Cardiac septum (tissue), 1 donor: ENCODE results near the gene SMIM24. TPM values are rescaled to one million over a fixed set of nuclear protein-coding genes. Genes with fewer than 3 reads are reported as not detected.

ENCODE experiments used
- DNase-seq: peaks from one replicate; pipeline ENCODE4 v3.0.0-alpha.2; 2020; ENCODE audit warnings: low spot score
- intact Hi-C: fragments of 100-400 bp; cut with DNase I; formaldehyde crosslinking; loops from one replicate; pipeline ENCODE4 v1.14.0; 2022
- total RNA-seq: library from RNA; stranded (reverse); fragmentation: NEBNext Ultra II Directional; extraction: Animal tissue kit (Norgen Biotek cat#: 25700); gene quantifications from one replicate; pipeline ENCODE4 v1.2.1, GENCODE V29; 2021
- donor health status: DM: no; HTN: no; CAD: no.

The SMIM24 gene
- total RNA-seq, 1 donor from 2014 or later: not detected

DNA sequence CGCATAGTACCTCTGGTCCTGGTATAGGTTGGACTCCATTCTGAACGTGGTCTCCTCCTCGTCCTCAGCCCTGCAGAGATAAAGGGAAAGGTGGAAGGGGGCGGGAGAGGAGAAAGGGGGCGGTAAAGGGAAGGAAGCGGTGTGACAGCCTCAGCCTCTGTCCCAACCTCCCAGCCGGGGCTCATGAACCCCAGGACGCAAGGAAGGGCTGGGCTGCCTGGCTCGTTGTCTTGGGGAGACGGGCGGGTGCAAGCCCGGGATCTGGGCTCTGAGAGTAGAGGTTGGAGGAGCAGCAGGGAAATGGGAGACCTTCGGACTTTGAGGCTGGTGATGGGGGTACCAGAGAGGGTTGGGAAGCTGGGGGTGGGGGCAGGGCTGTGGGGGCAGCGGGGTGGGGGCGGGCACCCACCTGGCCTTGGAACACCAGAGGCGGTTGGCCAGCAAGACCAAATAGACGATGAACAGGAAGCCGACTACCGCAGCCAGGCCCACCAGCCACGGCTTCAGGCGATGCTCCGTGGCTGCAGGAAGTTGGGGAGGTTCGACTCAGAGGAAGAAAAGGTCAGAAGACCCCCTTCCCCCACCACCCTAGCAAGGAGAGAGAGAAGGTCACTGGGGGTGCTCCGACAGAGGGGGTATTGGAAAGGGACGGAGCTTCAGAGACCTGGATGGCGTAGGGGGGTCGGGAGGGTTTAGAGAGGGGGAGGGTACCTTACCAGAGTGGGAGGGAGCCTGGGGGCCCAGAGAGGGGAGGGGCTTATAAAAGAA is 1.7 kb downstream of the SMIM24 start:
- no peak for DNase-seq
- intact Hi-C loops: no loop called here

DNA sequence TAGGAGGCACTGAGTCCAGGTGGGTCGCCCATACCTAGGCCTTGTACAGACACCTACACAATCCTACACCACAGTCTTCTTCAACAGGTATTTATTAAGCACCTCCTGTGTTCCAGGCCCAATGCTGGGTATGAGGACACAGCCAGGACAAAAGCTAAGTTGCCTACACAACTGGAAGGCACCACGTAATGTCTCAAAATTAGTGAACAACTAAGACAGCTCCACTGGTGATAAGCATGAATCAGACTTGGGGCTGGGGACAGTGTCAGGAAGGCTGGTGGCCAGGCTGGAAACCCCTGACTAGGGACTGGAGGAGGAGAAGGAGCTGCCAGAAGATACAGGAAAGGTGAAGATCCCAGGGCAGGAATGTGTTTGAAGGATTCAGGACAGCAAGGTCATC is 2.4 kb downstream of the SMIM24 start:
- DNase-seq: no peak
- intact Hi-C loops: no loop called here

DNA sequence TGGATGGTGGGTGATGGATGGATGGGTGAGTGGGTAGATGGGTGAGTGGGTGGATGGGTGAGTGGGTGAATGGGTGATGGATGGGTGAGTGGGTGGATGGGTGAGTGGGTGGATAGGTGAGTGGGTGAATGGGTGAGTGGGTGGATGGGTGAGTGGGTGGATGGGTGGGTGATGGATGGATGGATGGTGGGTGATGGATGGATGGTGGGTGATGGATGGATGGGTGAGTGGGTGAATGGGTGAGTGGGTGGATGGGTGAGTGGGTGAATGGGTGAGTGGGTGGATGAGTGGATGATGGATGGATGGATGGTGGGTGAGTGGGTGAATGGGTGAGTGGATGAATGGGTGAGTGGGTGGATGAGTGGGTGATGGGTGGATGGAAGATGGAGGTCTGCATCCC is 2.8 kb downstream of the SMIM24 start:
- intact Hi-C loops: no loop called here
- no peak for DNase-seq

DNA sequence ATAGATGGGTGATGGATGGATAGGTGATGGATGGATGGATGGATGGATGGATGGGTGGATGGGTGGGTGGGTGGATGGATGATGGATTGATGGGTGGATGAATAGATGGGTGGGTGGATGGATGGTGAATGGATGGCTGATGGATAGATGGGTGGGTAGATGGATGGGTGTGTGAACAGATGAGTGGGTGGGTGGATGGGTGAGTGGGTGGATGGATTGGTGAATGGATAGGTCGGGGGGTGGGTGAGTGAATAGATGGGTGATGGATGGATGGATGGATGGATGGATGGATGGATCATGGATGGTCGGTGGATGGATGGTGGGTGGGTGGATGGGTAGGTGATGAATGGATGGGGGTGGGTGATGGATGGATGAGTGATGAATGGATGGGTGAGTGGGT is 3.5 kb downstream of the SMIM24 start:
- intact Hi-C loops: no loop called here
- DNase-seq: no peak

DNA sequence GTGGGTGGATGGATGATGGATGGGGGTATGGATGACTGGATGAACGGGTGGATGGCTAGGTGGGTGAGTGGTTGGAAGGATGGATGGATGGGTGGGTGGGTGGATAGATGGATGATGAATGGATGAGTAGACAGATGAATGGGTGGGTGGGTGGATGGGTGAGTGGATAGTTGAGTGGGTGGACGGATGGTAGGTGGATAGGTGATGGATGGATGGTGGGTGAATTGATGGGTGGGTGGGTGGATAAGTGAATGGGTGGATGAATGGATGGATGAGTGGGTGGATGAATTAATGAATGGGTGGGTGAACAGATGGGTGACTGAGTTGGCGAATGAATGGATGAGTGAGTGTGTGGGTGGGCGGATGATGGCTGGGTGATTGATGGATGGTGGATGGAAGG is 4.9 kb downstream of the SMIM24 start:
- DNase-seq: no peak
- intact Hi-C loops: no loop called here

DNA sequence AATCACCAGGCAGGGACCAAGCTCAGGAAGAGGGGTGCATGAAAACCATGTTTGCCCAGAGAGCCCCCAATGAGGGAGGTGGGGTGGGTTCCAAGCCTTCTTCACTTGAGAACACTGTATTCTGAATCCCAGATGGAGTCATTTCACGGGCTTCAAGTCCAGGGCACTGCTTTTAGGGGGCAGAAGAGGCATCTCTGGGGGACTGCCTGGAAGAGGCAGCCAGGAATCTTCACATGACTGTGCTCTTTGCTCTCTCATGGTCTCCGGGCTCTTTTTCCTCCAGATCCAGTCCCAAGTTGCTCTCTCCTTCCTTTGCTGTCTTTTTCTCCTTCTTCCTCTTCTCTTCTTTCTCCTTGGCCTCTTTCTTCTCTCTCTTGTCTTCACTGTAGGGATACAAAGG is 5.7 kb downstream of the SMIM24 start:
- intact Hi-C loops: loop anchor here (5.0 kb wide), 1 partner anchor 42 kb away; no protein-coding TSS in a partner anchor
- no peak for DNase-seq

DNA sequence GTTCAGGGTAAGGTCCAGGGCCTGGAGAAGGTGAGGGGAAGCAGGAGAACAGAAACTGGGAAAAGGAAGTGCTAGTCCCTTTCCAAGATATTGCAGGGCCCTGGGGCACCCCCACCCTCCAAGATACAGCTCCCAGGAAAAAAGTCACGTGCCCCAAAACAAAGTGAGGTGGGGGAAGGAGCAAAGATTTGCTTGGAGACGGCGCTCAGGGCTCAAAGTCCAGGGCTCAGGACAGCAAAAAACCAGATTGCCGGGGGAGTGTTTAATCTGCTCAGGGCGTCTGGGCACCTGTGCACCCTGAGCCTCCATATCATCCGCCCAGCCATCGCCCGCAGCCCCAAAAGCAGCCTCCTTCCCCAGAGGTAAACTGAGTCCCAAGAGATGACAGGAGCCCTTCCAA is 6.3 kb downstream of the SMIM24 start:
- no peak for DNase-seq
- intact Hi-C loops: loop anchor here (5.0 kb wide), 1 partner anchor 42 kb away; no protein-coding TSS in a partner anchor

GRCh38 chr19:3471954-3472655 is 8.2 kb downstream of the SMIM24 start:
- no peak for DNase-seq
- intact Hi-C loops: loop anchor here (1.0 to 5.0 kb wide), 2 partner anchors 40 to 145 kb away; no protein-coding TSS in a partner anchor

DNA sequence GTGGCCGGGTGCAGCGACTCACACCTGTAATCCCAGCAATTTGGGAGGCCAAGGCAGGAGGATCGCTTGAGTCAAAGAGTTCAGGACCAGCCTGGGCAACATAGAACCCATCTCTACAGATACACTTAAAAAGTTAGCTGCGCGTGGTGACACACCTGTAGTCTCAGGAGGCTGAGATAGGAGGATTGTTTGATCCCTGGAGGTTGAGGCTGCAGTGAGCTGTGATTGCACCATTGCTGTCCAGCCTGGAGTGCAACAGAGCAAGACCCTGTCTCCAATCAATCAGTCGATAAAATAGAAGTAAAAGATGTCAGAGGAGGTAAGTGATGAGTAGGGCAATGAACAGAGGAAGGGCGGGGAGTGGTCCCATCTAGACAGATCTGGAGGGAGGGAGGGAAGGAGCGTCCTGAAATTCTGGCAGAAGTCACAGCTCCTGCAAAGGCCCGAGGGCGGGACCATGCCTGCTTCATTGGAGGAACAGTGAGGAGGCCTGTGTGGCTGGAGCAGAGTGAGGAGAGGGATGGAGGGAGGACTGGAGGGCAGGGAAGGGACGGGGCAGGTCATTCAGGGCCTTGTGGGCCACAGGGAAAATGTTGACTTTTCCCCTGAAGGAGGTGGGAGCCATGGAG is 9.7 kb downstream of the SMIM24 start:
- intact Hi-C loops: loop anchor here (5.0 kb wide), 1 partner anchor 38 kb away; no protein-coding TSS in a partner anchor
- no peak for DNase-seq

DNA sequence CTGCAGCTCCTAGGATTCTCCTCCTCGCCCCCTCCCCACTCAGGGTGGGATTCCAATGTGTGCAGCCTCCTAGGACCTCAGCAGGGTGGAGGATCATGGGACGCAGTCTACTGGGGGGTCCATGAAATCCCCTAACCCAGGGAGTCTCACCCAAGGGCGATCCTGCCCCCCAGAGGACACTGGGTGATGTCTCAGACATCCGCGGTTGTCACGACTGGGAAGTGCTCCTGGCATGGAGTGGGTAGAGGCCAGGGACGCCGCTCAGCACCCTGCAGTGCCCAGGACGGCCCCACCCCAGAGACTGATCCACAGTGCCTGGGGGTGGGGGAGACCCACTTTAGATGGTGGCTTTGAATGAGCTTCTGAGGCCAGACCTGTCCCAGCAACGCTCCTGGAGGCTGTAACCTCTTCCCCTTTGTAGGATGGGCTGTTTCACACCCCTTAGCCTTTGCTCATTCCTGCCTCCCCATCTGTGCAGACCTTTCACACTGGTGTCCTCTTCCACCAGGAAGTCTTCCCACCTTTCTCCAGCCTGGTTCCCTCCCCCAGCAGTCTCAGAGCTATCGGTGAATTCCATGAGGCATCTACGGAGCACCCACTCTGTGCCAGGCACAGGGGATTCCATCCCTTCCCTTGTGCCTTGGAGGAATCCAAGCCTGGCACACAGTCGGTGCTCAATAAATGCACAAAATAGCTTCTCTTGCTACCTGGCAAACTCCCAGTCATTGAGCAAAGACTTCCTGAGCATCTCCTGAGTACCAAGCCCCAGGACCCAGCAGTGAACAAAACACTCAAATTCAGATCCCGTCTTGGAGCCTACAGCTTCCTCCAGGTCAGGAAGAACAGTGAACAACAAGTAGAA is 10.5 kb downstream of the SMIM24 start:
- intact Hi-C loops: loop anchor here (5.0 kb wide), 1 partner anchor 38 kb away; no protein-coding TSS in a partner anchor
- DNase-seq: no peak

DNA sequence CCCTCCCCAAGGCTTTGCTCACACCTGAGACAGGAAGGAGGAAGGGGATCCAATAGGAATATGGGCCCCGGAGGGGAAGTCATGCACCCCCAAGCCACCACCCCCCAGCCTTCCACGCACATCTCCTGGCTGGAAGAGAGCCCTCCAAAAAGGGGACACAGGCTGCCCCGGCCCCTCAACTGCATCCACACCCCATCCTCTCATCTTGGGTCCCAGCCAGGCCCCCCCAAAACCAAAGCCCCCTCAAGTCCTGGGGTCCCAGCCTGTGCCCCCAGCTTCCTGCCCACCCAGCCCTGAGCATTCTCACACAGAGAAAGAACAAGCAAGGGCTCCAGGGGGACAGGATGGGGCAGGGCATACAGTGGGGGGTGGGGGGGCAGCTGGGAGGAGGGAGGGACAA is 12.1 kb downstream of the SMIM24 start:
- intact Hi-C loops: no loop called here

GRCh38 chr19:3467437-3468198 is 12.7 kb downstream of the SMIM24 start:
- no peak for DNase-seq
- intact Hi-C loops: no loop called here

More for the DNA sequence above, 12.1 kb downstream of the SMIM24 start:
- no peak for DNase-seq

GRCh38 chr19:3466635-3467034 is 13.7 kb downstream of the SMIM24 start:
- intact Hi-C loops: no loop called here
- DNase-seq: no peak

- no peak for DNase-seq
- intact Hi-C loops: no loop called here
These were observed 14.8 kb downstream of the SMIM24 start for GRCh38 chr19:3465552-3465951.

DNA sequence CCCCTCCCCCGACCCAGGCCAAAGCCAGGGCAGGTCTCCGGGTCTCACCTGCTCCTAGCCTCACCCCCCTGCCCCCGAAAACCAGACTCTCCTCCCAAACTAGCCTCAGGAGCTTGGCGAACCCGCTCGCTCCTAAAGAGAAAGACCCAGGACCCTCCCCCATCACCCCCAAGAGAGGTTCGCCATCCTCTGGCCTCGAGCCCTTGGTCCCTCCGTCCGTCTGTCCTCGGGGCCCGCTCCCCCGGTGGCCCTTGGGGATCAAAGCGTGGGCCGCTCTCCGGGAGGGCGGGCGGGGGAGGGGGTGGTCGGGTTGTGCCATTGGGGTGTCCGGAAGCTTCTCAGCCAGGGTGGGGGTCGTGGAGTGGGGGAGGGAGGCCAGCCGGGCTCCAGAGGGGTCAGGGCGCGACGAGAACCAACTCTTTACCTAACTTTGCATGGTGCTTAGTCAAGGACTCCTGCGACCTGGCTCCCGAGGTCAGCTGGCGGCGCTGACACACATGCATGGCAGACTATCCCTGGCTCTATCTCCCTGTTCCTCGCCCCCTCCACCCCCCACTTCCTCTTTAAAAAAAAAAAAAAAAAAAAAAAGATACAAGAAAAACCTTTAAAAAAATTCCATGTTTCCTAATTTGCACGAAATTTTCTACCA is 15.6 kb downstream of the SMIM24 start:
- no peak for DNase-seq
- intact Hi-C loops: no loop called here

GRCh38 chr19:3463714-3464586 is 16.4 kb downstream of the SMIM24 start:
- no peak for DNase-seq
- intact Hi-C loops: no loop called here

GRCh38 chr19:3462991-3463713 is 17.2 kb downstream of the SMIM24 start:
- intact Hi-C loops: no loop called here
- no peak for DNase-seq
